ENCODE data around the gene WDR1. TPM values are rescaled to one million over a fixed set of nuclear protein-coding genes. Genes with fewer than 3 reads are reported as not detected.
"Not testable (repeated sequence)": the region's sequence is repeated elsewhere in the genome, so short reads cannot be mapped to it uniquely, and the experiment has no call there.

WDR1 gene
- total RNA-seq, 4 donors from 2014 or later: 57.3 to 84.2 (median 72.7) TPM

GRCh38 chr4:10131202-10131601 lies 14.6 kb upstream of the WDR1 start:
- Histone ChIP-seq H3K36me3 (no peaks in the 10 kb centered on the region), H3K27ac (no peak overlapping the region), H3K9me3 (no peaks in the 10 kb centered on the region), H3K27me3 (no peaks in the 10 kb centered on the region), H3K4me3 (no peak overlapping the region), H3K4me1 (peaks cover 18 to 25% of the 10 kb centered on the region in 2 donors)
- TF ChIP-seq POLR2A (IDR thresholded peaks at IDR 0.05) (no peak), CTCF (IDR thresholded peaks at IDR 0.05 in 4 of 5, conservative IDR thresholded peaks at IDR 0.05 in 1 of 5) (no peak)
- in situ Hi-C loops (cut with MboI; ENCODE audit: low sequenced_read_pairs in 4 of 4): no loop called here
- intact Hi-C loops (cut with DNase I; ENCODE audit: low total_unique reads): no loop called here
- ATAC-seq: no peak
- no peak for DNase-seq

GRCh38 chr4:10130178-10130888 lies 13.7 kb upstream of the WDR1 start:
- in situ Hi-C loops (cut with MboI; ENCODE audit: low sequenced_read_pairs in 4 of 4): no loop called here

GRCh38 chr4:10129196-10130177 lies 12.9 kb upstream of the WDR1 start:
- Histone ChIP-seq H3K27me3 (no peaks in the 10 kb centered on the region), H3K9me3 (no peaks in the 10 kb centered on the region), H3K27ac (peak overlapping the region in 3 of 4 donors; percentile 31 to 51 (median 48)), H3K36me3 (no peaks in the 10 kb centered on the region), H3K4me3 (no peak overlapping the region), H3K4me1 (peaks cover 18 to 25% of the 10 kb centered on the region in 2 donors)
- in situ Hi-C loops (cut with MboI; ENCODE audit: low sequenced_read_pairs in 4 of 4): no loop called here
- DNase-seq: peak; percentile 23 to 76
- TF ChIP-seq CTCF (IDR thresholded peaks at IDR 0.05 in 4 of 5, conservative IDR thresholded peaks at IDR 0.05 in 1 of 5): no peak
- ATAC-seq: peak; percentile 96 to 99
- intact Hi-C loops (cut with DNase I; ENCODE audit: low total_unique reads): loop anchor here (1.0 kb wide), 1 partner anchor 110 kb away; no protein-coding TSS in a partner anchor

More at GRCh38 chr4:10130178-10130888, 13.7 kb upstream of the WDR1 start:
- Histone ChIP-seq H3K9me3 (no peaks in the 10 kb centered on the region), H3K4me3 (no peak overlapping the region), H3K27ac (peak overlapping the region in 3 of 4 donors; percentile 8 to 48 (median 31)), H3K36me3 (no peaks in the 10 kb centered on the region), H3K4me1 (peaks cover 18 to 25% of the 10 kb centered on the region in 2 donors), H3K27me3 (no peaks in the 10 kb centered on the region)
- TF ChIP-seq POLR2A (IDR thresholded peaks at IDR 0.05): no peak
- DNase-seq: no peak
- intact Hi-C loops (cut with DNase I; ENCODE audit: low total_unique reads): no loop called here
- ATAC-seq: peak in 1 of 2 donors; percentile 36

- intact Hi-C loops (cut with DNase I; ENCODE audit: low total_unique reads) (loop anchor here (1.0 kb wide), 1 partner anchor 109 kb away; no protein-coding TSS in a partner anchor), in situ Hi-C loops (cut with MboI; ENCODE audit: low sequenced_read_pairs in 4 of 4) (no loop called here)
These were observed 12.2 kb upstream of the WDR1 start for GRCh38 chr4:10128761-10129160.

GRCh38 chr4:10127531-10127930 lies 10.9 kb upstream of the WDR1 start:
- H3K4me1 ChIP-seq: peaks cover 30 to 33% of the 10 kb centered on the region in 2 donors
- in situ Hi-C loops (cut with MboI; ENCODE audit: low sequenced_read_pairs in 4 of 4); H3K9me3 ChIP-seq; ATAC-seq; H3K36me3 ChIP-seq; H3K27me3 ChIP-seq; H3K27ac ChIP-seq; H3K4me3 ChIP-seq; DNase-seq; intact Hi-C loops (cut with DNase I; ENCODE audit: low total_unique reads): not testable (repeated sequence)

More at GRCh38 chr4:10128761-10129160, 12.2 kb upstream of the WDR1 start:
- no peaks in the 10 kb centered on the region for H3K9me3 ChIP-seq
- no peak for TF ChIP-seq POLR2A (IDR thresholded peaks at IDR 0.05)
- no peak for TF ChIP-seq CTCF (IDR thresholded peaks at IDR 0.05 in 4 of 5, conservative IDR thresholded peaks at IDR 0.05 in 1 of 5)
- H3K27me3 ChIP-seq: no peaks in the 10 kb centered on the region
- no peaks in the 10 kb centered on the region for H3K36me3 ChIP-seq
- DNase-seq (no peak), ATAC-seq (no peak)
- H3K4me3 ChIP-seq: no peak overlapping the region
- H3K27ac ChIP-seq: no peak overlapping the region
- peaks cover 24 to 25% of the 10 kb centered on the region in 2 donors for H3K4me1 ChIP-seq
